RPMI7951 (cell line): ENCODE data around the gene CLMP. TPM values are rescaled to one million over a fixed set of nuclear protein-coding genes. Genes with fewer than 3 reads are reported as not detected.
"Not testable (repeated sequence)": the region's sequence is repeated elsewhere in the genome, so short reads cannot be mapped to it uniquely, and the experiment has no call there.

Experiments used
- DNase-seq: peaks from one replicate; pipeline ENCODE4 v3.0.0-alpha.2; 2012; ENCODE audit warnings: low read depth
- total RNA-seq: library from RNA; depleted of rRNA; stranded (reverse); fragments of >200 nt; shearing (Covaris generic); gene quantifications from 2 replicates; pipeline ENCODE4 v1.2.3, GENCODE V29; 2014

Gene CLMP
- total RNA-seq, 1 experiment from 2014 or later, result 42.7 TPM

DNA sequence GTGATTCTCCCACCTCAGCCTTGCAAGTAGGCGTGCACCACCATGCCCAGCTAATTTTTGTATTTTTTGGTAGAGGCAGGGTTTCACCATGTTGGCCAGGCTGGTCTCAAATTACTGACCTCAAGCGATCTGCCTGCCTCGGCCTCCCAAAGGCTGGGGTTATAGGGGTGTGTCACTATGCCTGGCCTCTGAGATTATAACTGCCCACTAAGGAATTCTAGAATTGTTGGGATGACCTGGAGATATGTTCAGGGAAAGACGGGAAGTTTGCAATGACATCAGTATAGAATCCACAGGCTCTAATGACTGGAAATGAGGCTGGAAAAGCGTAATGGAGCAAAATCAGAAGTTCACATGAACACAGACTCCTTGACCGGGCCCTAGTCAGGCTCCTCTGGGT is 62.2 kb downstream of the CLMP start:
- peak; percentile 70 for DNase-seq

GRCh38 chr11:123132034-123132766 is 62.8 kb downstream of the CLMP start:
- peak; percentile 43 for DNase-seq

- DNase-seq, result peak; percentile 74
These were observed 65.1 kb downstream of the CLMP start for GRCh38 chr11:123129920-123130319.

DNA sequence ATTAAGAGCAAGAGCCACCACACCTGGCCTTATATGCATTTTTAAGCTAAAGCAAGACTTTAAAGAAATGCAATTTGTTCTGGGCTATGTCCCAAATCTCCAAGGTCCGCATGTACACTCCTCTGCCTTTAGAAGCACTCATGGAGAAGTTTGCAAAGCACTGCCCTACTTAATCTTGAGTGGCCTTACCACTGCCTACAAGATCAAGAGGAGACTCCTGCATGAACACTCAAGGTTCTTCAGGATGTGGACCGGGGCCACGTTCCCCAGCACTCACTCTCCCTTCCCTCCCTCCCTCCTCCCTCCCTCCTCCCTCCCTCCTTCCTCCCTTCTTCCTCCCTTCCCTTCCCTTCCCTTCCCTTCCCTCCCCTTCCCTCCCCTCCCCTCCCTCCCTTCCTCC is 69.9 kb downstream of the CLMP start:
- DNase-seq, result no peak

- peak; percentile 62 for DNase-seq
These were observed 72.2 kb downstream of the CLMP start for GRCh38 chr11:123122852-123123251.

GRCh38 chr11:123122341-123122740 is 72.7 kb downstream of the CLMP start:
- DNase-seq, result peak; percentile 70

DNA sequence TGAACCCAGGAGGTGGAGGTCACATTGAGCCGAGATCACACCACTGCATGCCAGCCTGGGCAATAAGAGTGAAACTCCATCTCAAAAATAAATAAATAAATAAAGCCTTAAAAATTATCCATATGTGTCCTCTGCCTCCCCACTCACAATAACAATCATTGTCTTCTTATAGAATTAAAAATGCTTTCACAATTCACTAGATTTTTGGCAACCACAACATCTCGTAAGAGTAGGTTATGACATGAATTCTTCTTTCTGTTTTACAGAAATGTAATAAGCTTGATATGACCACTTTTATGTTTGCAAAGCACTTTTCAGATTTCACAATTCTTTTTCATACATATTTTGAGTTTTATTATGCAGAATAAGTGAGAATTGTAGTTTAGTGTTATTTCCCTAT is 78.6 kb downstream of the CLMP start:
- no peak for DNase-seq

- DNase-seq, result peak; percentile 58
These were observed 83.6 kb downstream of the CLMP start for GRCh38 chr11:123111465-123111864.

GRCh38 chr11:123110397-123110796 is 84.7 kb downstream of the CLMP start:
- no peak for DNase-seq

DNA sequence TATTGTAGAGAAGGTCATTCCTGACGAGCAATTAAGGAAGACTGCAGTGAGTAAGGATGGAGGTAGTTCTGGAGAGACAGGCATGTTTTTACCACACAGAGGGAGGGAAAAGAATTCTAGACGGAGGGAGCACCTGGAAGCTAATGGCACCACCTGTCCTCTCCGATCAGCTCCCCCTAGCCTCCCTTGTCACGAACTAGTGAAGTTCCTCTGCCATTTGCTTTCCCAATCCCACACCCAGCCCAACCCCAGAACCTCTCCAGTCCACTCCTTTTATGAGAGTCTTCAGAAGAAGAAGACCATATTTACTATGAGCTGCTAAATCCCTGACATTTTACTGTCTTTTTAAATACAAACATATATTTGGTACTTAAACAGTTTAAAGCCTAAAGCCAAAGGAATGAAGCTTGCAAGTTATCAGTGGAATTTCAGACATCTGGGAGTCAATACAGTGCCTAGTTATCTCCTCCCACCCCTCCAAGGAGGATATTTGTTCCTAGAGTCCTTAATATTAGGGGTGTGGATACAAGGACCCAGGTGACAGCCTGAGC is 87.0 kb downstream of the CLMP start:
- no peak for DNase-seq

- no peak for DNase-seq
These were observed 90.4 kb downstream of the CLMP start for GRCh38 chr11:123104697-123105096.

GRCh38 chr11:123103326-123103980 is 91.6 kb downstream of the CLMP start:
- peak; percentile 82 for DNase-seq

- no peak for DNase-seq
These were observed 94.5 kb downstream of the CLMP start for GRCh38 chr11:123100379-123101085.

DNA sequence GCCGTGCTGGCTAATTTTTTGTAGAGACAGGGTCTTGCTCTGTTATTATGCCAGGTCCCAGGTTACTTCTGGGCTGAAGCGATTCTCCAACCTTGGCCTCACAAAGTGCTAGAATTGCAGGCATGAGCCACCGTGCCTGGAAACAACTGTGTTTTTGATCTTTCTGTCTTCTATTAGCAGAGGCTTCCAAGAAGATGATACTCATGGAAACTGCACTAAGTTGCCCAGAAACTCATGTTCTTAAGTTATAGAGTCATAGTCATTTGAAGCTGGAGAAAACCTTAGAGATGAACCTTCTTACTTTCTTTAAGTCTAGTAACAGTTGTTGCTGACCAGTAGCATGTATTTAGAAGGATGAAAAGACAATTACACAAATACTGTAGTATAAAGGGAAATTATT is 96.1 kb downstream of the CLMP start:
- no peak for DNase-seq

GRCh38 chr11:123093739-123094138 is 101.3 kb downstream of the CLMP start:
- DNase-seq, result no peak

GRCh38 chr11:123091506-123091905 is 103.5 kb downstream of the CLMP start:
- DNase-seq, result no peak

DNA sequence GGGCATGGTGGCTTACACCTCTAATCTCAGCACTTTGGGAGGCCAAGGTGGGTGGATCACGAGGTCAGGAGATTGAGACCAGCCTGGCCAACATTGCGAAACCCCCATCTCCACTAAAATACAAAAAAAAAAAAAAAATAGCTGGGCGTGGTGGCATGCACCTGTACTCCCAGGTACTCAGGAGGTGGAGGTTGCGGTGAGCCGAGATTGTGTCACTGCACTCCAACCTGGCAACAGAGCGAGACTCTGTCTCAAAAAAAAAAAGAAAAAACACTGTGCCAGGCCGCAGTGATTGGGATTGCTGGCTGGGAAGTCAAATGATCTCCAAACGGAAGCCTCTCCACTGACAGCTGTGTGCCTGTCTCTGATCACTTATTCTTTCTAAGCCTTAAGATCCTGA is 104.9 kb downstream of the CLMP start:
- DNase-seq, result not testable (repeated sequence)

DNA sequence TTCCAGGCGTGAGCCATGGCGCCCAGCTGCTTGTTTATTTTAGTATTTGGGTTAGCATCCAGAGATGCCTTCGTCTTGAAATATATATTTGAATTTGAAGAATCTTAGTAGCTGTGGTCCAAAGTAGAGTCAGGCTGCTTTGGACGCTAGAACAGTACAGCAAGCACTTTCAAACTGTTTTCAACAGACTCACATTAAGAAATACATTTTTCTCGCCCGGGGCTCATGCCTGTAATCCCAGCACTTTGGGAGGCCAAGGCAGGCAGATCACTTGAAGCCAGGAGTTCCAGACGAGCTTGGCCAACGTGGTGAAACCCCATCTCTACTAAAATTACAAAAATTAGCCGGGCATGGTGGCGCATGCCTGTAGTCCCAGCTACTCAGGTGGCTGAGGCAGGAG is 106.2 kb downstream of the CLMP start:
- DNase-seq, result not testable (repeated sequence)

GRCh38 chr11:123087657-123088056 is 107.4 kb downstream of the CLMP start:
- not testable (repeated sequence) for DNase-seq

DNA sequence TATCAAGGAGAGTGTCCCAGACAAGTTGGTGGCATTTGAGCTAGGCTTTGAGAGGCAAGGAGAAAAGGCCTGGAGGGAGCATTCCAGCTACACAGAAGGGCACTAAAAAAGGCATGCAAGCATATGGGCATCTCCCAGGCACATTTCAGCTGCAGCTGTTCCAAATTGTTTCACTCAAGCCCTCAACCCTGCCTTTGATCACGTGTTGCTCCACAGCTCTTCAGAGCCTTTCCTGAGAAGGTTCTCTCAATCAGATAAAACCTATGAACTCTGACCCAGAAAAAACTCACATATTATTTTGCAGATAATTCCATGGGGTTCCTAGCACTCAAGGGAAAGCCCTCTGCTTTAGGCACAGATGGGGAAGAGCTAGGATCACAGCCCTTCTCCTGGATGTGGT is 108.7 kb downstream of the CLMP start:
- DNase-seq, result peak; percentile 20

GRCh38 chr11:123085497-123085896 is 109.6 kb downstream of the CLMP start:
- no peak for DNase-seq

GRCh38 chr11:123084454-123084853 is 110.6 kb downstream of the CLMP start:
- DNase-seq, result no peak
